GM12872 (cell line): ENCODE results near the gene DNAJC7.

ENCODE experiments used
- TF ChIP-seq, protein P1 (sequence below): IDR thresholded peaks from 3 replicates; pipeline ENCODE4 v1.5.1; 2011; ENCODE audit warnings: low read depth, mild to moderate bottlenecking, low read length, moderate library complexity; ENCODE audit not compliant: insufficient read depth

Gene DNAJC7

GRCh38 chr17:41971721-41972523, 45.3 kb downstream of the DNAJC7 start:
- TF ChIP-seq, protein P1, sequence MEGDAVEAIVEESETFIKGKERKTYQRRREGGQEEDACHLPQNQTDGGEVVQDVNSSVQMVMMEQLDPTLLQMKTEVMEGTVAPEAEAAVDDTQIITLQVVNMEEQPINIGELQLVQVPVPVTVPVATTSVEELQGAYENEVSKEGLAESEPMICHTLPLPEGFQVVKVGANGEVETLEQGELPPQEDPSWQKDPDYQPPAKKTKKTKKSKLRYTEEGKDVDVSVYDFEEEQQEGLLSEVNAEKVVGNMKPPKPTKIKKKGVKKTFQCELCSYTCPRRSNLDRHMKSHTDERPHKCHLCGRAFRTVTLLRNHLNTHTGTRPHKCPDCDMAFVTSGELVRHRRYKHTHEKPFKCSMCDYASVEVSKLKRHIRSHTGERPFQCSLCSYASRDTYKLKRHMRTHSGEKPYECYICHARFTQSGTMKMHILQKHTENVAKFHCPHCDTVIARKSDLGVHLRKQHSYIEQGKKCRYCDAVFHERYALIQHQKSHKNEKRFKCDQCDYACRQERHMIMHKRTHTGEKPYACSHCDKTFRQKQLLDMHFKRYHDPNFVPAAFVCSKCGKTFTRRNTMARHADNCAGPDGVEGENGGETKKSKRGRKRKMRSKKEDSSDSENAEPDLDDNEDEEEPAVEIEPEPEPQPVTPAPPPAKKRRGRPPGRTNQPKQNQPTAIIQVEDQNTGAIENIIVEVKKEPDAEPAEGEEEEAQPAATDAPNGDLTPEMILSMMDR = no peak

DNA sequence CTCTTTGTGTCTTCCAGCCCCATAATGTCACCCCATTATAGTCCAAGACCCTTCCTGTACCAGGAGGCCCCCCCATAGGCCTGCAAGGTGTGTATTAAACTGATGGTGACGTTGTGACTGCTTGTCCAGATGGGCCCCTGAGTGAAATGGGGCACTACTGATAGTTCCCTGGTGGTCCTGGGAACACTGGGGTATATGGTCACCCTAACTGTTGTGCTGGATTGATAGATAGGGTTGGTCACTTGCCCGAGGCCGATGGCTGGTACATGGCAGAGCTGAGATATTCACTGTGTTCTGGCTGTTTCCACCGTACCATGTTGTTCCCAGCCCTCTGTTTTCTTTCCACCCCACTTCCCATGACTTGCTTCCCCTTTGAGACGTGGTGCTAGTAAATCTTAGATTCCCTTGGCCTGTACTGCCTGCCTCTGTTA, 46.3 kb downstream of the DNAJC7 start:
- TF ChIP-seq, protein P1 = no peak

DNA sequence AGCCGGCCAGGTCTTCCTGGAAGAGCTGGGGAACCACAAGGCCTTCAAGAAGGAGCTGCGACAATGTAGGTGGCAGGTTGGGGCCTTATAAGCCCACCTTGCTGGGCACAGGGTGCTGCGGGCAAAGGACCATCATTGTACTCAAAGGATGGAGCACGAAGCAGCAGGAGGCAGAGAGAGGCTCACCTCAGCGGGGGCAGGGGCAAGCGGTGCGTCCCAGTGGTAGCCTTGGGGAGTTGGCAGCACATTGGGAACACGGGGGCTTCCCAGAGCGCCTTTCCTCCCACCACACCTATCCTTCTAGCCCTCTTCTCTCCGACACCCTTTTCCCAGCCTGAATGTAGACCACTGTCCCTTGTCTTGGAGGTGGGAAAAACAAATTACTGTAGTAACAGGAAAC, 48.6 kb downstream of the DNAJC7 start:
- TF ChIP-seq, protein P1 = no peak

GRCh38 chr17:41967921-41968578, 49.2 kb downstream of the DNAJC7 start:
- TF ChIP-seq, protein P1 = no peak

DNA sequence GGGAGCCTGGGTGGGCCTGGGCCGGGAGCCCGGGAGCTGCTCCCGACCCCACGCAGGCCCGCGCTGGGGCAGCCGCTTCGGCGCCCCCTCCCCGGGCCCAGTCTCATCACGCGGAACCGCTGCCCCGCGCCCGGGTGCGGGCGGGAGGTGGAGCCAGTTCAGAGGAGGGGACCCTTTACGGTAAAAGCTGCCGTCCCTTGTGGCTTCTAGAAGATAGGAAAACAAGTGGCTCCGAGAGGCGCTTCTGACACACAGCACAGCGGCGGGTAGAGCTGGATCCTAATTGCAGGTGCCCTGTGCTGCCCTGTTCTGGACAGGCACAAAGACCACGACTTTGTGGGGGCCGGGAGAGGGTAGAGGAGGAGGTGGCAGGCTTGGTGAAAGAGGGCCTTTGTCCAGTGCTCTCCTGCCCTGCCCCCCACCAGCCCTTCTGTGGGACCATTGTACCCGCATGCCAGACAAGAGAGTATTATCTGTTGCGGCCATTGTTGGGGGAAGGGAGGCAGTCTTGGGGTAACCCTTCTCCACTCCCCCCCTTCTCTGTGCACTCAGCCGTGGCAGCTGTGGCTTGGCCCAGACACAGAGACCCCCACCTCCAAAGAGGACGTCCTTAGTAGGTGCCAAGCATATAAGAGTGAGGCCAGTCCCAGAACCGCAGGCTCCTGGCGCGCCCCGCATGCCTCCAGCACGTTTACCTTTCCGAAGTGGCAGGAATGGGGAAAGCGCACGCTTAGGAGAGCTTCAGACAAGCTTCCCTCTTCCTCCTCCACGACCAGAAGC, 49.9 kb downstream of the DNAJC7 start:
- TF ChIP-seq, protein P1 = no peak

DNA sequence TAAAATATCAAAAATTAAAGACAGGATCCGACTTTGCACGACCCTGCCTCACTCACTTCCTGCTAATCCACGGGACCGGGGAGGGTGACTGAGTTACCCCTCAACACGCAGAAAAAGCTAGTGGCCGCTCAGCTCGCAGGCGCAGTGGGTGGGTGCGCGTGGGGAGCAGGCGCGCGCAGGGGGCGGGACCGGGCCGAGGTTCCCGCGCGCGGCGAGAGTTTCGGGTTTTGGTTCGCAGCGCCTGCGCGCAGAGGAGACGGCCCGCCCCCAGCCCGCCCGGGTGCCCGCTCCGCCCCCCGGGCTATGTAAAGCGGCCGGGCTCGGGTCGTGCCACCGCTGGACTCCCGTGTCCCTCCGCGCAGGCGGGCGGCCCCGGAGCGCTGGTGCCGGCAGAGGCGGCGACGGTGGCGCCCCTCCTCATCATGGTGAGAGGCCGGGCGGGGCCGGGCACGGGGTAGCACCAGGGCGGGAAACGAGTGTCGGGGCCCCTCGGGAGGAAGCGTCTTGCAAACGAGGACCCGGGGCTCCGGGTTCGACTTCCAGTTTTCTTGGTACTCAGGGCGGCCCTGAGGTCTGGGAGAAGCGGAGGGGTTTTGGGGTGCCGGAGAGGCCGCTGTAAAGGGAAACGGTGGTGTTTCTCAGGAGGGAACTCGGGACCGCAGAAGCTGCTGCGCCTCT, 50.6 kb downstream of the DNAJC7 start, which contains the start of gene CNP:
Gene CNP, plus strand, starts transcription at position 333 of the 678 bp plus-strand sequence. Its CDS starts 90 bp downstream, at position 423.
- TF ChIP-seq, protein P1 = no peak
